Thymus (tissue), 11 donors: ENCODE measurements around the gene CDH11. TPM values are rescaled to one million over a fixed set of nuclear protein-coding genes. Genes with fewer than 3 reads are reported as not detected.

Source experiments
- DNase-seq, 9 donors: peaks; one replicate each; pipeline ENCODE4 v3.0.0-alpha.2; 2013; ENCODE audit warnings: low spot score in 9 of 9, low read depth in 6 of 9, missing footprints in 1 of 9
- H3K27ac ChIP-seq, 2 donors: one replicate each; pipeline ENCODE4 v1.5.1; 2013; ENCODE audit warnings: control low read depth in 1 of 2, low read depth in 1 of 2, low read length in 1 of 2, mild to moderate bottlenecking in 1 of 2, moderate library complexity in 1 of 2
- H3K27me3 ChIP-seq, 2 donors: one replicate each; pipeline ENCODE4 v1.5.1; 2013; ENCODE audit warnings: low read length in 1 of 2; ENCODE audit not compliant: control insufficient read depth in 2 of 2, insufficient read depth in 1 of 2
- H3K36me3 ChIP-seq, 2 donors: one replicate each; pipeline ENCODE4 v1.5.1; 2013; ENCODE audit warnings: low read length in 1 of 2, mild to moderate bottlenecking in 1 of 2, moderate library complexity in 1 of 2; ENCODE audit not compliant: control insufficient read depth in 2 of 2, insufficient read depth in 2 of 2
- H3K4me1 ChIP-seq, 2 donors: one replicate each; pipeline ENCODE4 v1.5.1; 2013; ENCODE audit warnings: low read length in 2 of 2; ENCODE audit not compliant: control insufficient read depth in 2 of 2, insufficient read depth in 2 of 2
- H3K4me3 ChIP-seq, 2 donors: one replicate each; pipeline ENCODE4 v1.5.1; 2013; ENCODE audit warnings: low read length in 2 of 2, control low read depth in 1 of 2, mild to moderate bottlenecking in 1 of 2
- H3K9me3 ChIP-seq, 2 donors: one replicate each; pipeline ENCODE4 v1.5.1; 2013; ENCODE audit warnings: low read length in 1 of 2, mild to moderate bottlenecking in 1 of 2; ENCODE audit not compliant: control insufficient read depth in 2 of 2, insufficient read depth in 1 of 2
- WGBS: extraction: QIAGEN DNeasy Blood & Tissue Kit; methylation state at CpG from one replicate; pipeline ENCODE4 v1.1.7; 2013; 5-methylcytosine and 5-hydroxymethylcytosine counted together
- polyA plus RNA-seq: library from polyadenylated mRNA; stranded (reverse); fragments of 200-250 nt; gene quantifications from one replicate; pipeline ENCODE4 v1.2.3, GENCODE V29; 2013
- total RNA-seq: library from RNA; stranded (reverse); fragments of 120-200 nt; gene quantifications from one replicate; pipeline ENCODE4 v1.2.4, GENCODE V29; 2013
- donor health status: healthy.

Gene CDH11
- total and polyA plus RNA-seq, 2 donors, result 3.7 to 7.5 TPM

- Histone ChIP-seq H3K27ac (no peak overlapping the region), H3K27me3 (no peaks in the 10 kb centered on the region), H3K4me3 (no peak overlapping the region), H3K4me1 (no peaks in the 10 kb centered on the region), H3K36me3 (no peaks in the 10 kb centered on the region), H3K9me3 (no peaks in the 10 kb centered on the region)
- DNase-seq, result no peak
- 81% methylated on average over 5 of the region's 5 CpGs for WGBS
Measured at GRCh38 chr16:65068151-65068740, 53.6 kb downstream of the CDH11 start.

GRCh38 chr16:65066651-65067050 is 55.2 kb downstream of the CDH11 start:
- 61% methylated on average over 1 of the region's 1 CpG for WGBS
- Histone ChIP-seq H3K27me3 (no peaks in the 10 kb centered on the region), H3K9me3 (no peaks in the 10 kb centered on the region), H3K27ac (no peak overlapping the region), H3K36me3 (no peaks in the 10 kb centered on the region), H3K4me1 (no peaks in the 10 kb centered on the region), H3K4me3 (no peak overlapping the region)
- no peak for DNase-seq

GRCh38 chr16:65065031-65065430 is 56.8 kb downstream of the CDH11 start:
- H3K36me3 ChIP-seq, result no peaks in the 10 kb centered on the region
- no peaks in the 10 kb centered on the region for H3K4me1 ChIP-seq
- H3K4me3 ChIP-seq, result no peak overlapping the region
- H3K9me3 ChIP-seq, result no peaks in the 10 kb centered on the region
- no peaks in the 10 kb centered on the region for H3K27me3 ChIP-seq
- no peak overlapping the region for H3K27ac ChIP-seq
- DNase-seq, result no peak
- 89% methylated on average over 7 of the region's 7 CpGs for WGBS

- no peaks in the 10 kb centered on the region for H3K4me1 ChIP-seq
- WGBS, result 90% methylated on average over 2 of the region's 2 CpGs
- H3K36me3 ChIP-seq, result no peaks in the 10 kb centered on the region
- no peaks in the 10 kb centered on the region for H3K9me3 ChIP-seq
- peaks cover 0 to 2% of the 10 kb centered on the region in 2 donors for H3K27me3 ChIP-seq
- H3K4me3 ChIP-seq, result no peak overlapping the region
- H3K27ac ChIP-seq, result no peak overlapping the region
- DNase-seq, result no peak
Measured at GRCh38 chr16:65064131-65064530, 57.7 kb downstream of the CDH11 start.

- Histone ChIP-seq H3K27me3 (peaks cover 0 to 2% of the 10 kb centered on the region in 2 donors), H3K27ac (no peak overlapping the region), H3K36me3 (no peaks in the 10 kb centered on the region), H3K9me3 (no peaks in the 10 kb centered on the region), H3K4me3 (no peak overlapping the region), H3K4me1 (no peaks in the 10 kb centered on the region)
- 86% methylated on average over 8 of the region's 8 CpGs for WGBS
- DNase-seq, result no peak
Measured at GRCh38 chr16:65062736-65063583, 58.9 kb downstream of the CDH11 start.

GRCh38 chr16:65061935-65062518 is 59.8 kb downstream of the CDH11 start:
- Histone ChIP-seq H3K27me3 (peaks cover 0 to 2% of the 10 kb centered on the region in 2 donors), H3K36me3 (no peaks in the 10 kb centered on the region), H3K9me3 (no peaks in the 10 kb centered on the region), H3K4me3 (no peak overlapping the region), H3K4me1 (no peaks in the 10 kb centered on the region), H3K27ac (no peak overlapping the region)
- DNase-seq, result no peak
- WGBS, result 86% methylated on average over 5 of the region's 5 CpGs

- no peak overlapping the region for H3K27ac ChIP-seq
- no peaks in the 10 kb centered on the region for H3K4me1 ChIP-seq
- H3K4me3 ChIP-seq, result no peak overlapping the region
- WGBS, result 89% methylated on average over 3 of the region's 3 CpGs
- H3K27me3 ChIP-seq, result peaks cover 0 to 2% of the 10 kb centered on the region in 2 donors
- no peaks in the 10 kb centered on the region for H3K36me3 ChIP-seq
- H3K9me3 ChIP-seq, result no peaks in the 10 kb centered on the region
- no peak for DNase-seq
Measured at GRCh38 chr16:65061263-65061662, 60.6 kb downstream of the CDH11 start.

GRCh38 chr16:65059406-65059980 is 62.4 kb downstream of the CDH11 start:
- no peak overlapping the region for H3K27ac ChIP-seq

GRCh38 chr16:65057184-65057583 is 64.7 kb downstream of the CDH11 start:
- Histone ChIP-seq H3K36me3 (no peaks in the 10 kb centered on the region), H3K9me3 (no peaks in the 10 kb centered on the region), H3K27ac (no peak overlapping the region), H3K4me1 (no peaks in the 10 kb centered on the region), H3K4me3 (no peak overlapping the region), H3K27me3 (peaks cover 0 to 2% of the 10 kb centered on the region in 2 donors)
- WGBS, result 69% methylated on average over 3 of the region's 3 CpGs
- DNase-seq, result no peak

More at GRCh38 chr16:65059406-65059980, 62.4 kb downstream of the CDH11 start:
- no peaks in the 10 kb centered on the region for H3K9me3 ChIP-seq
- H3K27me3 ChIP-seq, result peaks cover 0 to 2% of the 10 kb centered on the region in 2 donors
- DNase-seq, result no peak
- no peaks in the 10 kb centered on the region for H3K36me3 ChIP-seq
- 26% methylated on average over 15 of the region's 15 CpGs for WGBS
- no peaks in the 10 kb centered on the region for H3K4me1 ChIP-seq
- no peak overlapping the region for H3K4me3 ChIP-seq
